Measurements from ENCODE around the gene TAC3.
"Not testable (repeated sequence)": the region's sequence is repeated elsewhere in the genome, so short reads cannot be mapped to it uniquely, and the experiment has no call there.

The TAC3 gene

DNA sequence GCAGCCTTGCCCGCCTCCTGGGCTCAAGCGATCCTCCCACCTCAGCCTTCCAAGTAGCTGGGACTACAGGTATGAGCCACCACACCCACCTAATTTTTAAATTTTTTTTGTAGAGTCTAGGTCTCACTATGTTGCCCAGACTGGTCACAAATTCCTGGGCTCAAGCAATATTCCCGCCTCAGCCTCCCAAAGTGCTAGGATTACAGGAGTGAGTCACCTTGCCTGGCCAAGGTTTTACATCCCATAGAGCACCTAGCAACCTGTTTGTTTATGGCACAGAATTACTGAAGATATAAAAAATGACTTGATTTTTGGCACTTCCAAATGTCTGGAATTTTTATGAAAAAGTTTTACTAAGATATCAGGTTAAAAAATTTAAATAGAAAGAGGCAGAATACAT is 17.1 kb upstream of the TAC3 start:
- no peak for DNase-seq (ENCODE audit: low read depth)

- no peak for DNase-seq (ENCODE audit: low read depth)
Observed at GRCh38 chr12:57031789-57032188, 15.5 kb upstream of the TAC3 start.

DNA sequence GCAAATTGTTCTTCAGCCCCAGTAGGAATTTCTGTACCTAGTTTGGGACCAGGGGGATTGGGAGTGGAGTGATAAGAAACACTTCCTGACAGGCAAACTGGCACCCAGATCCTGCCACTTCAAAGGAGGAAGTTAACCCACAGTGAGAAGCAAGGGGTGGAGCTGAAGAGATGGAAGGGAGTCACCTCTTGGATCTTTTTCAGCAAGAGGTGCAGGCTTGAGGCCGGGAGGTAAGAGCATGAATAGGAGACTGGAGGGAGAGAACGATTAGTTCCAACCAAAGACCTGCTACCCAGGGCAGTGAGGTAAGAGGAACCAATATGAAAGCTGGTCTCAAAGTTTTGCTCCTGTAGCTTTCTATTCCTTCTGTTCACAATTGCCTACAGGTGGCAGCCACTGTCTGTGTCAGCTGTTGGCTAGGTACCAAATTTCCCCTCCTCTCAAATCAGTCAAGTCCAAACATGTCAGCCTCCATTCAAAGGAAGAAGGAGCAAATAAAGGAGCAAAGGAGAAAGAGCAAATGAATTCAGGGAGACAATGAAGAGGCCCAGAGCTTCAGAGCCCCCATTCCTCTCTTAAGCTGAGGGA is 14.9 kb upstream of the TAC3 start:
- no peak for DNase-seq (ENCODE audit: low read depth)

DNA sequence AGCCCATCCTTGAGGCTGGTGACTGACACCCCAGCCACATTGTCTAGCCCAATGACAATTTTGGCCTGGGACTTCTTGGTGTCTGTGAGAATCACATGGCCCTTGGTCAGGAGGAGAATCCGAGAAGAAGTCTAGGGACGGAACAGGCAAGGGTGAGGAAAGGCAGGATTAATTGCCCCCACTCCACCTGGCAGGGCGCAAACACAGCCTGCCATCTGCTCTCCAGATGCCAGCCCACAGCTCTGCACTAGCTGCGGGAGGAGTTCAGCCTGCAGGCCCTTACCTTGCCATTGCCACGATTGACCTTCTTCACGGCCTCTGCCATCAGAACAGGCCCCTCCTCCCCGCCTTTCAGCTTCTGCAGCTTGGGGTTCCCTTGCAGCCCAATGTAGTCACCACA is 13.1 kb upstream of the TAC3 start:
- no peak for DNase-seq (ENCODE audit: low read depth)

DNA sequence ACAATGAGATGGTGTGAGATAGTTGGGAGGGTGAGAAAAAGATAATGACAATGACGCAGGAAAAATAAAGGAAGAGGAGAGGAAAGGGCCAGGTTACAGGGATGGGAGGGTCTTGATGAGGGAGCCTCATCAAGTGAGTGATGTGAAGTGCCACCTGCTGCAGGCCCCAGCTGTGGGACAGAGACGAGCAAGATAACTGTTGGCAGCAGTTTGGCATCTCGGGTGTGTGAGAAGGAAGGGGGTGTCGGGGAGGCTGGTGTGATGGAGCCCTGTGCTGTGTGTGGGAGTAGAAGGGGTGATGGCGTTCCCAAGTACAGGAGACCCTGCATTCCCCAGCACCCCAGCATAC is 11.4 kb upstream of the TAC3 start:
- DNase-seq (ENCODE audit: low read depth), result no peak

DNA sequence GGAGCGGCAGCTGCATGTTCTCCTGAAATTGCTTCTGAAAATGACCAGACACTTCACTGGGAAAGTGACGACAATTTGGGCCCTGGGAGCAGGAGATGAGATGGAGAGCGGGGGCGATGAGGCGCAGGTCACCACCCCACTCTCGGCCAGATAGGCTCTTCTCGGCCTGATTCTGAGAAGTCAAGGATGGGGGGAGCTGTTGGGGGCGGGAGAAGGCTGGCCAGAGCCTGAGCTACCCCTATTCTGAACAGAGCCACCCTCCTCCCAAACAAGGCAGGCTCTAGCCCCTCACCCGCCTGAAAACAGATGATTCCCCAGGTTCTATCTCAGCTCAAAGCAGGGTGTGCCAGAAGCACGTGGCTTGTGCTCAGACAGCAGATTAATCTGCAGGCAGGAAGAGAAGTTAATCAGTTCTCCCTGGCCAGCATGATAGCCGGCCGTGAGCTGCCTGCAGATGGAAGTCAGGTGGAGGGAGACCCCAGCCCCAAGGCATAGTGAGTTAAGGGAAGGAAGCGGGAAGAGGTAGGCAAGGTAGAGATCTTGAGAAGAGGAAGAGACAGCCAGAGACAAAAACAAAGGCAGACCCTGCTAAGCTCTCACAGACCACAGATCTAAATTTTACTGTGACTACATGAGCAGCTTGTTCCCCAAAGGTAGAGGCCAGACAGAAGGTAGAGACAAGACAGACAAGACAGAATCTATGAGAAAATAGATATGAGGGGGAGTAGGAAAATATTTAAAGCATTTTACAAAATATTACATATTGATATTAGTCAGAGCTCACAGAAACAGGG is 10.9 kb upstream of the TAC3 start:
- no peak for DNase-seq (ENCODE audit: low read depth)

- DNase-seq (ENCODE audit: low read depth), result no peak
Observed at GRCh38 chr12:57025196-57025595, 8.9 kb upstream of the TAC3 start.

DNA sequence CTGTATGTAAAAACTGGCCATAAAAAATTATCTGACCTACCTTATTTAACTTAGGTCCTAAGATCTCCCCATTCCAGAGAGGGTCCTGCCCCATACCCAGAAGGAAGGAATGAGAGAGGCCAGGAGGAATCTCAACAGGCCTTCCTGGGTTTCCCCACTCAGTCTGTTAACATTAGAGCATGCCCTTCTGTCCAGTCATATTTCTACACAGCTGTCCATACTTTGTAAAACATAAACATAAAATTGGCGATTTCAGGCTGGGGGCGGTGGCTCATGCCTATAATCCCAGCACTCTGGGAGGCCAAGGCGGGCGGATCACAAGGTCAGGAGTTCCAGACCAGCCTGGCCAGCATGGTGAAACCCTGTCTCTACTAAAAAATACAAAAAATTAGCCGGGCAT is 6.0 kb upstream of the TAC3 start:
- not testable (repeated sequence) for DNase-seq (ENCODE audit: low read depth)

DNA sequence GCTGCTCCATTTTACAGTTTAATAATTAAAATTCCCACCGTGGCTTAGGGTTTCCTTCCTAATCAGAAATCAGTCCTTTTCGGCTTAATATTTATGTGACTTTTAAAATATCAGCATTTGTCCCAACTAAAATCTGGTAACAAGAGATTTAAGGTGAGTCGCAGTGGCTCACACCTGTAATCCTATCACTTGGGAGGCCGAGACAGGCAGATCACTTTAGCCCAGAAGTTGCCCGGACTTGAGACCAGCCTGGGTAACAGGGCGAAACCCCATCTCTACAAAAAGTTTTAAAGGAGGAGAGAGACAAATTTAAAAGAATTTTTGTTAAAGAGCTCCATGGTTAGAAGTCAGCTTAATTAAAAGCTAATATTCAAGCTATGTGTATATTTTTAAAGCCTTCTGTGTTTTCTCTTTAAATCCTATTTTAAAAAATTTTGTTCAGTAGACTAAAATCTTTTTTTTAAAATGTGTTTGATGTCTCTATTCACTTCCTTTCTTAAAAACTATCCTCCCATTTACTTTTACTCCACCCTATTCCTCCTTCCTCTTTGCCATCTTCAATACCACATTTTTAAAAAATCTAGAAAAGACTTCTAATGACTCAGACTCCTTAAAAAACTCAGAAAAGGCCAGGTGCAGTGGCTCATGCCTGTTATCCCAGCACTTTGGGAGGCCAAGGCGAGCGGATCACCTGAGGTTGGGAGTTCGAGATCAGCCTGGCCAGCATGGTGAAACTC is 3.8 kb upstream of the TAC3 start:
- DNase-seq (ENCODE audit: low read depth), result no peak

GRCh38 chr12:57018906-57019305 is 2.6 kb upstream of the TAC3 start:
- DNase-seq (ENCODE audit: low read depth), result no peak

DNA sequence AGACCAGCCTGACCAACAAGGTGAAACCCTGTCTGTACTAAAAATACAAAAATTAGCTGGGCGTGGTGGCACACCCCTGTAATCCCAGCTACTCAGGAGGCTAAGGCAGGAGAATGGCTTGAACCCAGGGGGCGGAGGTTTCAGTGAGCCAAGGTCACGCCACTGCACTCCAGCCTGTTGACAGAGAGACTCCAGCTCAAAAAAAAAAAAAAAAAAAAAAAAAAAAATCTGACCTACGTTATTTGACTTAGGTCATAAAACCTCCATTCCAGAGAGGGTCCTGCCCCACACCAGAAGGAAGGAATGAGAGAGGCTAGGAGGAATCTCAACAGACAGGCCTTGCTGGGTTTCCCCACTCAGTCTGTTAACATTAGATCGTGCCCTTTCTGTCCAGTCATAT is 2.0 kb upstream of the TAC3 start:
- DNase-seq (ENCODE audit: low read depth), result not testable (repeated sequence)

- DNase-seq (ENCODE audit: low read depth), result no peak
Observed at GRCh38 chr12:57012600-57013465, 3.5 kb downstream of the TAC3 start.

DNA sequence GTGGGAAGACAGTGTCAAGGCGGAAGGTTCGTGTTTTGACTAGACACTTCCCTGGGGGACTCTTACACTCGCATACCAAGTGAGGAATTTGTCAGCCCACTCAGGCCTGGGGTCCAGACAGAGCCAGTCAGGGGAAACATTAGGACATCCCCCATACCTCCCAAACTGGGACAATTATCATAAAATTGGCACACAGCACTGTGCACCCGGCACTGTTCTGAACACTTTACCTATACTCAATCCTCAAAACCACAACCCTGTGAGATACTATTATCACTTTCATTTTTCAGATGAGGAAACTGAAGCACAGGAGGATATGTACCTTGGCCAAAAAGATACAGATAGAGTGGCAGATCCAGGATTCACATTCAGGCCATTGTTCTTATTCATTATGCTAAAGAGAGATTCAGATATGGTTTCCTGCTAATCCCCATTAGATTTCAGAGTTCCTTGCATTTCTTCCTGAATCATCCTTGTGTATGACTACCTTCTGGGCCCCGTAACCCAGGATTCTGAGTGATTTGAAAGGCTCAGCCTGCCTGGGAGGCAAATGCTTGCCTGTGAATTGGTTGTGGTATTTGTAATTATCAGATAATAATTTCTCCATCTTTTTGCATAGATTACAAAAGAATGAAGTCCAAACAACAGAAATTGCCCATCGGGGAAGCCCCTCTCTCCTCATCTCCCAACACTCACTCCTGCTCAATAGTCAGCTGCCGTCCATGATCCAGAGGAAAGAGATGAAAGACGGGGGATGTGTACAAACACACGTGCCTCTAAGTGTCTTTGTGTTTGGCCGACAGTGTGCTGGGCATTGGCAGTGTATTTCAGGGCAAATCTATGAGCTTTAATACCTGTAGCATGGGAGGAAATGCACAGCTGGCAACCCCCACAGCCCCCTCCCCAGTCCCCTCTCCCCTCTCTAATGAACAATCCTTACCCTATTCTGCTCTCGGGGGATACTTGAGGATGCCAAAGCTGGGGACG is 4.6 kb downstream of the TAC3 start:
- DNase-seq (ENCODE audit: low read depth), result no peak

DNA sequence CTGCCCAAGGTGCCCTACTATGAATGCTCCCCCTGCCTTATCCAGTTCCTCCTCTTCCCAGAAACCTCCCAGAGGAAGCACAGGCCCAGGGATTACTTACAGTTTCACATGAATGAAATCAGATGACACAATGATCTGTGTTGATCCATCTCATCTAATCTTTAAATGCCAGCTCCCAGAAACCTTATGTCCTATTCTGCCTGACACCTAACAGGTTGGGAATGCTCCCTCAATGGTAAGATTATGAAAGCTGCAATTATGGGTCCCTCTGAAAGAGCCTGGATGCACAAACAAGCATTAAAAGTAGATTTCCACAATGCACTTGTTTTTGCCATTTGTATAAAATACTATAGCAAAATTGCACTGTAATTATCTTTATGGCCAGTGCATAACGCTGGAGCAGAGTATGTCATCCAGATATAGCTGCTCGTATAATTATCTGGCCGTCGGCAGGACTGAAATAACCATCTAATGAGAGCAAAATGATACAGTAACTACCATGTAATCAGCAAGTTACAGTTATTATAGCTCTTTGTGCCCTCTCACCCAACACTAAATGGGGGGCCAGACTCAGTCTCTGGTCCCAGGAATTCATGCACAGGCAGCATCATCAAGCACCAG is 5.6 kb downstream of the TAC3 start:
- no peak for DNase-seq (ENCODE audit: low read depth)

DNA sequence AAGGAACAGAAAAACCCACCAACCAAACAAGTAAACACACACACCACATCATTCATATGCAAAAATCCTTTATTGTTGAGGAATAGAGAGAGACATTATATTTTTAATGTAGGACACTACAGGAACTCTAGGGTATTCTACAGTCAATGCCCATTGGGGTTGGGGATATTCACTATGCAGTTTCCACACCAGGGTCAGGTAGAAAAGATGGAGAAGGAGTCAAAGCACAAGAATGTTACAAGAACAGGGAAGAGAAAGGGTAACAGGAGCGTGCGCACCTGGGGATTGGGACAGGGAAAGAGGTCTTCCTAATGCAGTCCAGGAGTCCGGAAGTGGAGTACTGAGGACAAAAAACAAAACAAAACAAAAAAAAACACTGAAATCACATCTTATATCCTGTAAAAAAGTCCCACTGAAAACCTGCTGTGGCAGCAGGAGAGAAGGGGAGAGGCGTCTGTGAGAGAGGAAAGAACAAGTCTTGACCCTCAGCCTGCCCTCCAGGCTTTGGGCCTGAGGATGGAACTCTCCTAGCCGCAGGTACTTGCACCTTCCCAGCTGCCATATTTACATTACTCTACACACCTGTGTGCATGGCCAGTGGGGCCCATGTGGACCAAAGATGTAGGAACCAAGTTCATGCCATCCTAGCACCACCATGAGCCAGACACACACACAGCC is 6.2 kb downstream of the TAC3 start:
- no peak for DNase-seq (ENCODE audit: low read depth)

GRCh38 chr12:57008178-57008577 is 8.2 kb downstream of the TAC3 start:
- DNase-seq (ENCODE audit: low read depth), result no peak

DNA sequence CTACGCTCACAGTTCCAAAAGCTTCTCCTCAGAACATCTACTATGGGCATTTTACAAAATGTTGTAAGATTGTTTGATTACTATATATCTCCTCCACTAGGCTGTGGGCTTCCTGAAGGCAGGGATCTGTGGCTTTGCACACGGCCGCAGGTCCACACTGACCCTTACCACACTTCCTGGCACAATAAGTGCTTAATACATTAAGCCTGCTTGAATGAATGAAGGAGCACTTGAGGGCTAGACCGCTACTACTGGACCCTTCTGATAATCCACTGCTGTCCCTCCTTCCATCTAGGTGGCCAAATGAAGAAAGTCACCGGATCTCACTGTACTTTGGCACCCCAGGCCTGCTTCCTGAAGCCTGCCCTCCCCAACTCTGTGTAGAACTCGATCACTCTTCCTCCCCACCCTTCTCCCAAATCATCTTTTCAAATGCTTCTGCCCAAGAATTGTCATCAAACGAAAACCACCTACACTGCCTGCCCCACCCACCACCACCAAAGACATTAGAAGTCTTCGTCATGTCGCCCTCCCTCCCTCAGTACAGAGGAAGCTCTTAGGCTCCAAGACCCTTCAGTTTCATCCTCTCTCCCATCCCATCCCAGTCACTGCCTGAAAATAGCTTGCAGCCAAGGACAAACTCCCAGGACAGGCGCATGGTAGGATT is 9.4 kb downstream of the TAC3 start:
- DNase-seq (ENCODE audit: low read depth), result no peak

DNA sequence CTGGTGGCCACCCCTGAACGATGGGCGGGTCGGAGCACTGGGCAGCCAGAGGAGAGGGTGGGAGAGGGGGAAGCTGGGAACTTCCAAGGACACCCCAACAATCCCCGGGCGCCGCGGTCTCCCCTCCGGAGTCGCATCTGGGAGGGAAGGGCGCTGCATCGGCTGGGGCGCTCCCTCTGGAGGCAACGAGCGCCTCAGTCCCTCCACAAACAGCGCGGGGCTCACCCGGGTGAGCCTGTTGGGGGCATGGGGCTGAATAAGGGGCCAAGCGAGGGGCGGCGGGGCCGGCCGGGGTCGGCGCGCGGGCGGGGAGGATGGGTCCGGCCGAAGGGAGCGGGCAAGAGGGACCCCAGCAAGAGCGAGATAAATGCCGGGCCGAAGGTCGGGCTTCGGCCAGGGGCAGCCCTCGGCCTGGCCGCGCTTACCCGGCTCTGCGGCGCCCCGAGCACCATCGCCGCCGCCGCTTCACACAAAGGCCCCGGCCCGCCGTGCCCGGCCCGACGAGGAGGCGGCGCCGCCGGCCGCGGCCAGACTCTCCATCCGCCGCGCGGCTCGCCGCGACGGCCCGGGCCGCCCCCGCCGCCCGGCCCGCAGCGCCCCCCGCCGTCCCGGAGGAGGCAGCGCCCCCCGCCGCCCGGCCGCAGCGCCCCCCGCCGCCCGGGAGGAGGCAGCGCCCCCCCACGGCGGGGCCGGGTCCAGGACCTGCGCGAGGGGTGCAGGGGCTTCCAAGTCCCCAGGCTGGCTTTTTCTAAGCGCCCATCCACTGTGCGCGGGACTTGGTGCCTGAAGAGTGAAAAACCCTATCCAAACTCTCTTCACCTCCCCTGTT is 10.1 kb downstream of the TAC3 start, which contains the start of gene ZBTB39:
ZBTB39 (minus strand) TSS at position 567 of the 829 bp plus-strand sequence. CDS start 1,629 bp downstream, outside the sequence.
- DNase-seq (ENCODE audit: low read depth), result no peak
